Heart left ventricle (tissue), 16 donors: ENCODE results near the gene ARFIP2. TPM values are rescaled to one million over a fixed set of nuclear protein-coding genes. Genes with fewer than 3 reads are reported as not detected.

Source experiments
- ATAC-seq, 4 donors: fragments of 200-7000 bp; cut with Tn5 transposase; one replicate each; pipeline ENCODE4 v1.9.1; 2020 to 2022; ENCODE audit warnings: moderate library complexity in 4 of 4, mild to moderate bottlenecking in 3 of 4, moderate number of reproducible peaks in 1 of 4
- DNase-seq, 5 donors: peaks; one replicate each; pipeline ENCODE4 v3.0.0-alpha.2; 2020
- H3K27ac ChIP-seq, 12 donors: fragments of 200-600 bp; sonication (generic) in 4 of 12; one replicate each; pipeline versions ENCODE4 v1.5.0 to v1.8.0; 2016 to 2022; ENCODE audit warnings: mild to moderate bottlenecking in 2 of 12
- H3K27me3 ChIP-seq, 9 donors: fragments of 200-600 bp; sonication (generic) in 2 of 9; one replicate each; pipeline versions ENCODE4 v1.5.1 to v1.8.0; 2016 to 2022; ENCODE audit warnings: mild to moderate bottlenecking in 3 of 9
- H3K36me3 ChIP-seq, 9 donors: fragments of 200-600 bp; sonication (generic) in 2 of 9; one replicate each; pipeline versions ENCODE4 v1.5.0 to v1.8.0; 2018 to 2022; ENCODE audit warnings: mild to moderate bottlenecking in 2 of 9
- H3K4me1 ChIP-seq, 12 donors: fragments of 200-600 bp; sonication (generic) in 4 of 12; one replicate each; pipeline versions ENCODE4 v1.5.0 to v1.8.0; 2016 to 2022; ENCODE audit warnings: mild to moderate bottlenecking in 3 of 12
- H3K4me3 ChIP-seq, 12 donors: fragments of 200-600 bp; sonication (generic) in 4 of 12; one replicate each; pipeline versions ENCODE4 v1.5.0 to v1.8.0; 2017 to 2022; ENCODE audit warnings: mild to moderate bottlenecking in 9 of 12, moderate library complexity in 4 of 12
- H3K9me3 ChIP-seq, 12 donors: fragments of 200-600 bp; sonication (generic) in 4 of 12; one replicate each; pipeline versions ENCODE4 v1.5.0 to v1.8.0; 2016 to 2022; ENCODE audit warnings: mild to moderate bottlenecking in 1 of 12
- CTCF ChIP-seq, 12 donors: fragments of 200-600 bp; sonication (generic) in 4 of 12; IDR thresholded peaks; one replicate each; pipeline versions ENCODE4 v1.5.0 to v1.8.0; 2018 to 2022; ENCODE audit warnings: antibody characterized with exemption in 12 of 12, mild to moderate bottlenecking in 5 of 12
- POLR2A ChIP-seq, 2 donors: fragments of 450-650 bp; IDR thresholded peaks; one replicate each; pipeline ENCODE4 v1.6.1; 2017; ENCODE audit warnings: antibody characterized with exemption in 2 of 2, mild to moderate bottlenecking in 2 of 2, moderate library complexity in 2 of 2
- WGBS, 4 donors: extraction: QIAGEN DNeasy Blood & Tissue Kit in 2 of 4; methylation state at CpG; one replicate each; pipeline versions ENCODE4 v1.1.5 to v1.1.7; 2013 to 2018; 5-methylcytosine and 5-hydroxymethylcytosine counted together
- intact Hi-C, 10 donors: fragments of 100-400 bp; cut with DNase I; formaldehyde crosslinking; loops; one replicate each; pipeline versions ENCODE4 v1.11.1 to v1.14.2; 2022
- polyA plus RNA-seq, 2 donors: library from polyadenylated mRNA; stranded (reverse); fragments of 200-250 nt; gene quantifications; one replicate each; pipeline ENCODE4 v1.2.3, GENCODE V29; 2013
- total RNA-seq, 9 donors: library from RNA; depleted of rRNA in 2 of 9; stranded (reverse); fragments of >200 nt in 2 of 9; fragmentation: NEBNext Ultra II Directional in 3 of 9; extraction: Animal tissue kit (Norgen Biotek cat#: 25700) in 3 of 9; gene quantifications; one replicate each; pipeline versions ENCODE4 v1.1.0 to v1.2.4, GENCODE V29; 2016 to 2023
- donor health status: ischemic (EF 13 %, LVEDD 7.1; RV severe dilation, severe dysfunction).
- donor health status: healthy with polysubstance abuse.
- donor health status: DM: no; HTN: yes; CAD: no.
- donor health status: DM: no; HTN: no; CAD: no.
- donor health status: ischemic (EF 25% LVEDD 6.9; RV normal size, moderate dysfunction).
- donor health status: ischemic (EF 25% LVEDD 5.7; RV mildly dilated, moderate dysfunction).
- donor health status: healthy.
- donor health status: DM: yes; HTN: yes; CAD: no.
- donor health status: ischemic (EF 35%, LVEDD 5.7; RV mildly dilated, moderate dysfunction).
- donor health status: nonischemic (EF 11% LVEDD 7.7; RV severe dilation, severe dysfunction).
- donor health status: DM: yes; HTN: yes; CAD: no.
- donor health status: PGD.
- donor health status: ischemic (EF 29% LVEDD 5.4; RV normal size, mild dysfunction).
- donor health status: nonischemic (EF 23%, LVEDD 6.1; RV moderate dilation, normal function).

Gene ARFIP2
- total and polyA plus RNA-seq, 11 donors: 10.7 to 36.7 (median 18.9) TPM

GRCh38 chr11:6498121-6498520 lies 17.0 kb upstream of the ARFIP2 start:
- TF ChIP-seq CTCF (IDR thresholded peaks at IDR 0.05): no peak
- no peak for TF ChIP-seq POLR2A (IDR thresholded peaks at IDR 0.05)
- no peaks in the 10 kb centered on the region for H3K9me3 ChIP-seq
- 60 to 83% (median 78%) methylated on average over 5 to 7 of the region's 7 CpGs for WGBS, 4 donors
- peaks cover 0 to 19% (median 0%) of the 10 kb centered on the region in 12 donors for H3K4me1 ChIP-seq
- intact Hi-C loops: loop anchor here in 1 of 10 donors (5.0 kb wide), 1 partner anchor 121 kb away; no protein-coding TSS in a partner anchor
- peak in 2 of 5 donors; percentile 29 to 55 for DNase-seq
- peaks cover 0 to 51% (median 27%) of the 10 kb centered on the region in 9 donors for H3K36me3 ChIP-seq
- peak overlapping the region in 4 of 12 donors; percentile 22 to 41 (median 32) for H3K27ac ChIP-seq
- ATAC-seq: peak in 3 of 4 donors; percentile 35 to 83 (median 75)
- no peak overlapping the region for H3K4me3 ChIP-seq
- H3K27me3 ChIP-seq: no peaks in the 10 kb centered on the region

GRCh38 chr11:6497069-6497839 lies 16.1 kb upstream of the ARFIP2 start, which contains the start of gene DNHD1:
DNHD1 (plus strand) TSS chr11:6497280; CDS start chr11:6498216, 936 bp downstream.
- intact Hi-C loops: loop anchor here in 1 of 10 donors (5.0 kb wide), 1 partner anchor 120 kb away; no protein-coding TSS in a partner anchor
- DNase-seq (peak in 2 of 5 donors; percentile 48 to 57), ATAC-seq (peak; percentile 35 to 70 (median 56))
- Histone ChIP-seq H3K27ac (peak within 1 kb of the TSS in 4 of 12 donors; percentile 22 to 41 (median 32)), H3K9me3 (no peaks in the 10 kb centered on the region), H3K36me3 (peaks cover 0 to 52% (median 27%) of the 10 kb centered on the region in 9 donors), H3K4me3 (peak within 1 kb of the TSS in 8 of 12 donors; percentile 4 to 43 (median 25)), H3K4me1 (peaks cover 0 to 19% (median 0%) of the 10 kb centered on the region in 12 donors), H3K27me3 (no peaks in the 10 kb centered on the region)
- WGBS, 4 donors: 43 to 55% (median 53%) methylated on average over 32 to 33 of the region's 33 CpGs
- TF ChIP-seq CTCF (IDR thresholded peaks at IDR 0.05) (no peak), POLR2A (IDR thresholded peaks at IDR 0.05) (no peak)

GRCh38 chr11:6489306-6489705 lies 8.2 kb upstream of the ARFIP2 start:
- Histone ChIP-seq H3K4me1 (no peaks in the 10 kb centered on the region), H3K27me3 (no peaks in the 10 kb centered on the region), H3K4me3 (no peak overlapping the region), H3K27ac (no peak overlapping the region), H3K36me3 (peaks cover 0 to 97% (median 68%) of the 10 kb centered on the region in 9 donors), H3K9me3 (no peaks in the 10 kb centered on the region)
- no peak for TF ChIP-seq POLR2A (IDR thresholded peaks at IDR 0.05)
- TF ChIP-seq CTCF (IDR thresholded peaks at IDR 0.05): no peak
- WGBS, 4 donors: 86 to 92% (median 88%) methylated on average over 4 of the region's 4 CpGs
- intact Hi-C loops: loop anchor here in 1 of 10 donors (10.0 kb wide), 1 partner anchor 105 kb away; no protein-coding TSS in a partner anchor
- no peak for ATAC-seq
- DNase-seq: no peak

- no peaks in the 10 kb centered on the region for H3K27me3 ChIP-seq
- H3K4me3 ChIP-seq: no peak overlapping the region
- no peak for TF ChIP-seq POLR2A (IDR thresholded peaks at IDR 0.05)
- TF ChIP-seq CTCF (IDR thresholded peaks at IDR 0.05): no peak
- WGBS, 4 donors: 93 to 97% (median 95%) methylated on average over 3 of the region's 3 CpGs
- intact Hi-C loops: loop anchor here in 1 of 10 donors (10.0 kb wide), 1 partner anchor 104 kb away; no protein-coding TSS in a partner anchor
- no peak overlapping the region for H3K27ac ChIP-seq
- DNase-seq (no peak), ATAC-seq (no peak)
- H3K36me3 ChIP-seq: peaks cover 0 to 96% (median 73%) of the 10 kb centered on the region in 9 donors
- no peaks in the 10 kb centered on the region for H3K9me3 ChIP-seq
- H3K4me1 ChIP-seq: no peaks in the 10 kb centered on the region
Measured at GRCh38 chr11:6488821-6489220, 7.7 kb upstream of the ARFIP2 start.
